ENCODE measurements around the gene RILPL1.
"Not testable (repeated sequence)": the region's sequence is repeated elsewhere in the genome, so short reads cannot be mapped to it uniquely, and the experiment has no call there.

The RILPL1 gene

GRCh38 chr12:123453165-123453564 lies 80.4 kb downstream of the RILPL1 start:
- no peak for DNase-seq

- not testable (repeated sequence) for DNase-seq
Observed at GRCh38 chr12:123452276-123452550, 81.3 kb downstream of the RILPL1 start.

- no peak for DNase-seq
Observed at GRCh38 chr12:123450636-123451035, 82.9 kb downstream of the RILPL1 start.

GRCh38 chr12:123449856-123450255 lies 83.7 kb downstream of the RILPL1 start:
- DNase-seq = no peak

- DNase-seq = no peak
Observed at GRCh38 chr12:123449249-123449733, 84.2 kb downstream of the RILPL1 start.

GRCh38 chr12:123446333-123446713 lies 87.2 kb downstream of the RILPL1 start:
- DNase-seq = no peak

GRCh38 chr12:123445388-123446332 lies 87.9 kb downstream of the RILPL1 start:
- DNase-seq = no peak

- no peak for DNase-seq
Observed at GRCh38 chr12:123444092-123445026, 89.2 kb downstream of the RILPL1 start.

GRCh38 chr12:123442774-123443173 lies 90.7 kb downstream of the RILPL1 start:
- no peak for DNase-seq

- no peak for DNase-seq
Observed at GRCh38 chr12:123441523-123442164, 91.9 kb downstream of the RILPL1 start.

GRCh38 chr12:123436017-123436964 lies 97.2 kb downstream of the RILPL1 start, which contains the start of gene RILPL2:
Gene RILPL2, minus strand, starts transcription at chr12:123436684. Its CDS starts 264 bp downstream, at chr12:123436420.
- peak; percentile 94 for DNase-seq

- DNase-seq = no peak
Observed at GRCh38 chr12:123435636-123436016, 97.9 kb downstream of the RILPL1 start.

GRCh38 chr12:123433615-123434014 lies 99.9 kb downstream of the RILPL1 start:
- no peak for DNase-seq

- peak; percentile 61 for DNase-seq
Observed at GRCh38 chr12:123431951-123432817, 101.3 kb downstream of the RILPL1 start.

GRCh38 chr12:123429101-123429500 lies 104.4 kb downstream of the RILPL1 start:
- not testable (repeated sequence) for DNase-seq

GRCh38 chr12:123428591-123428990 lies 104.9 kb downstream of the RILPL1 start:
- no peak for DNase-seq

GRCh38 chr12:123427036-123427769 lies 106.3 kb downstream of the RILPL1 start:
- DNase-seq = peak; percentile 75

GRCh38 chr12:123421314-123421713 lies 112.2 kb downstream of the RILPL1 start:
- DNase-seq = no peak

Data from CD4-positive, alpha-beta T cell treated with Interleukin-21 for 1 hour (primary cell).